Left ventricle myocardium inferior (tissue), 1 donor: ENCODE data around the gene DHH. TPM values are rescaled to one million over a fixed set of nuclear protein-coding genes. Genes with fewer than 3 reads are reported as not detected.
"Not testable (repeated sequence)": the region's sequence is repeated elsewhere in the genome, so short reads cannot be mapped to it uniquely, and the experiment has no call there.

Experiments used
- DNase-seq: peaks from one replicate; pipeline ENCODE4 v3.0.0-alpha.2; 2020
- H3K27ac ChIP-seq: fragments of 200-600 bp; replicated peaks from 2 replicates; pipeline ENCODE4 v1.8.0; 2021
- H3K27me3 ChIP-seq: fragments of 200-600 bp; 2 replicates; pipeline ENCODE4 v1.8.0; 2021; ENCODE audit warnings: low read depth
- H3K36me3 ChIP-seq: fragments of 200-600 bp; 2 replicates; pipeline ENCODE4 v1.8.0; 2021
- H3K4me1 ChIP-seq: fragments of 200-600 bp; 2 replicates; pipeline ENCODE4 v1.8.0; 2021
- H3K4me3 ChIP-seq: fragments of 200-600 bp; 2 replicates; pipeline ENCODE4 v1.8.0; 2021; ENCODE audit warnings: mild to moderate bottlenecking, moderate library complexity
- H3K9me3 ChIP-seq: fragments of 200-600 bp; replicated peaks from 2 replicates; pipeline ENCODE4 v1.8.0; 2021
- intact Hi-C: fragments of 100-400 bp; cut with micrococcal nuclease; formaldehyde crosslinking; loops from one replicate; pipeline ENCODE4 v1.11.0; 2022
- total RNA-seq: library from RNA; stranded (reverse); fragmentation: NEBNext Ultra II Directional; extraction: Animal tissue kit (Norgen Biotek cat#: 25700); gene quantifications from one replicate; pipeline ENCODE4 v1.2.1, GENCODE V29; 2021
- TF ChIP-seq, protein P1 (sequence below): fragments of 200-600 bp; IDR thresholded peaks from 2 replicates; pipeline ENCODE4 v1.8.0; 2021; ENCODE audit warnings: antibody characterized with exemption, mild to moderate bottlenecking, borderline replicate concordance
- donor health status: DM: no; HTN: yes; CAD: no; lungs with severe emphysema.

DHH gene
- total RNA-seq, 1 donor from 2014 or later: 0.41 TPM

DNA sequence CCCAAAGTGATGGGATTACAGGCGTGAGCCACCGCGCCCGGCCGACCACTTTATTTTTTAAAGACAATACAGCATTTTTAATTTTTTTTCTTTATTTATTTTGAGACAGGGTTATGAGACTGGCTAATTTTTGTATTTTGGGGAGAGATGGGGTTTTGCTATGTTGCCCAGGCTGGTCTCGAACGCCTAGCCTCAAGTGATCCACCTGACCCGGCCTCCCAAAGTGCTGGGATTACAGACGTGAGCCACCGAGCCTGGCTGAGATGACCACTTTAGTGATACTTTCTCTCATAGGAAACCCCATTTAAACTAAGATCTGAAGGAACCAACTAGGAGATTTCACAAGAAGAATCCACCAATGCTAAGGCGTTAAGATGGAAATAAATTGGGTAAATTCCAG lies 23.6 kb downstream of the DHH start:
- Histone ChIP-seq H3K27me3 (no peaks in the 10 kb centered on the region), H3K4me3 (no peak overlapping the region), H3K4me1 (peaks cover 19% of the 10 kb centered on the region), H3K9me3 (no peaks in the 10 kb centered on the region), H3K27ac (no peak overlapping the region), H3K36me3 (no peaks in the 10 kb centered on the region)
- intact Hi-C loops: no loop called here
- TF ChIP-seq, protein P1, sequence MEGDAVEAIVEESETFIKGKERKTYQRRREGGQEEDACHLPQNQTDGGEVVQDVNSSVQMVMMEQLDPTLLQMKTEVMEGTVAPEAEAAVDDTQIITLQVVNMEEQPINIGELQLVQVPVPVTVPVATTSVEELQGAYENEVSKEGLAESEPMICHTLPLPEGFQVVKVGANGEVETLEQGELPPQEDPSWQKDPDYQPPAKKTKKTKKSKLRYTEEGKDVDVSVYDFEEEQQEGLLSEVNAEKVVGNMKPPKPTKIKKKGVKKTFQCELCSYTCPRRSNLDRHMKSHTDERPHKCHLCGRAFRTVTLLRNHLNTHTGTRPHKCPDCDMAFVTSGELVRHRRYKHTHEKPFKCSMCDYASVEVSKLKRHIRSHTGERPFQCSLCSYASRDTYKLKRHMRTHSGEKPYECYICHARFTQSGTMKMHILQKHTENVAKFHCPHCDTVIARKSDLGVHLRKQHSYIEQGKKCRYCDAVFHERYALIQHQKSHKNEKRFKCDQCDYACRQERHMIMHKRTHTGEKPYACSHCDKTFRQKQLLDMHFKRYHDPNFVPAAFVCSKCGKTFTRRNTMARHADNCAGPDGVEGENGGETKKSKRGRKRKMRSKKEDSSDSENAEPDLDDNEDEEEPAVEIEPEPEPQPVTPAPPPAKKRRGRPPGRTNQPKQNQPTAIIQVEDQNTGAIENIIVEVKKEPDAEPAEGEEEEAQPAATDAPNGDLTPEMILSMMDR: no peak
- DNase-seq: no peak

DNA sequence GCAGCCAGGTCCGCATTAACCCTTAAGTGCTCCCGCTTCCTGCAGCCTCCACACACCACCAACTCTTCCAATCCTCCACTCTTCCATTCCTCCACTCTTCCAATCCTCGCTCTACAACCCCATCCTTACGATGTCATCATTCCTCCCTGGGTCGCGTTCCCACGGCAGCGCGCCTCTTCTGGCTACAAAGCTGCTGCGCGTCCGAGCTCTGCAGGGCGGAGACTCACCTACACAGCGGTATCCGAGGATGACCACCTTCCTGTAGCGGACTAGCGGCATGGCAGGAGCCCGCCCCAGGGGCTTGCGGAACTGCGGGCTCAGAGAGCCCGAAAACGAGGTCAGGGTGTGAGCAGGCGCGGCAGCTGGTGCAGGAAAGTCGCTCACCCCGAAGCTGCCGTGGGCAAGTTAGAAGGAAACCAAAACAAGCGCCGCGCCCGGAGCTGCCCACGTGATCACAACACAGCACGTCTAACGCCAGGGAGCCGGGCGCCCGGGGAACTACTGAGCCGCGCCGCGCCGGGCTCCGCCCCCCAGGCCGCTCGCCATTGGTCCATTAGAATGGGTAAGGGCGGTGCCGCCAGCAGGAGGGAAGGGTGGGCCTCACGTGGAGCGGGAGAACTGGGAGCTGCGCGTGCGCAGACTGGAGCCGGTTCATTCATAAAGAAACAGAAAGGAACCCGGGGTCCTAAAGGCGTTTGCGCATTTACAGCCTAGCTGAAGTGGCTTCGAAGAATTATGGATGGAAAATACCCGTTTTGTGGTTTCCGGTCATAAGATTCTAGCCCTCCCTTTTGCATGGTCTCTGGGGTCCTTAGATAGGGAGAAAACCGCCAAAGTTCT lies 24.9 kb downstream of the DHH start, which contains the start of gene RHEBL1:
Gene RHEBL1, minus strand, starts transcription at position 473 of the 840 bp plus-strand sequence. Its CDS starts 194 bp downstream, at position 279.
- intact Hi-C loops: loop anchor here (10.0 kb wide), 1 partner anchor 55 kb away; no protein-coding TSS in a partner anchor
- DNase-seq: peak; percentile 99
- H3K4me1 ChIP-seq: peaks cover 19% of the 10 kb centered on the region
- no peaks in the 10 kb centered on the region for H3K9me3 ChIP-seq
- H3K4me3 ChIP-seq: peak within 1 kb of the TSS; percentile 83
- no peaks in the 10 kb centered on the region for H3K27me3 ChIP-seq
- peak within 1 kb of the TSS; percentile 82 for H3K27ac ChIP-seq
- H3K36me3 ChIP-seq: no peaks in the 10 kb centered on the region
- TF ChIP-seq, protein P1: no peak

DNA sequence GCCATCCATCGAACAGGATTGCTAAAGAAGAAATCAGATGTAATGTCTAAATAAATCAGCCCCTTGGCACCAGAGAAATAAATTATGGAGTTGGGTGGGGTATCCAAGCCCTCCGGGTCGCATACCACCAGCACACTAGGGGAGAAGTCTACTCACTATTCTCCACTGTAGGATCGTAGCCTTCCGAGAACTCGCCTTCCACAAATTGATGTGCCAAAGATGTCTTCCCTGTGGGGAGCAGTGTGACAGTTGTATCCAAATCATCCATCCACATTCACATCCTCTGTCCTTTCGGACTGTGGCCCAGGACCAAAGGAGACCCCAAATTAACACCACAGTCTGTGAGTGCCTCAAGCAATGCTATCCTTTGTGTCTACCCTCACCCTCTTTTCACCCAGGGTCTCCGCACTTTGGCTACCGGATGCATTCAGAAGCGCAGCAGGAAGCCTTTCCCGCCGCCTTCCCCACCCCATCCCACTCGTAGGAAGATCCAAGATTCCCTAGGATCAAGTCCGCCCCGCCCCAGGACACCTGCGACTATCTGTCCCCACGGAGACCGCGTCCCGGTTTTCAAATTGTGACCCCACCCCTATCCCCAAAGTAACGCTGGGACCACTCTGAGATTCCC lies 25.6 kb downstream of the DHH start:
- Histone ChIP-seq H3K27ac (peak overlapping the region; percentile 82), H3K27me3 (no peaks in the 10 kb centered on the region), H3K4me1 (peaks cover 23% of the 10 kb centered on the region), H3K36me3 (no peaks in the 10 kb centered on the region), H3K4me3 (peak overlapping the region; percentile 83), H3K9me3 (no peaks in the 10 kb centered on the region)
- TF ChIP-seq, protein P1: no peak
- DNase-seq: no peak
- intact Hi-C loops: loop anchor here (10.0 kb wide), 1 partner anchor 56 kb away; no protein-coding TSS in a partner anchor

DNA sequence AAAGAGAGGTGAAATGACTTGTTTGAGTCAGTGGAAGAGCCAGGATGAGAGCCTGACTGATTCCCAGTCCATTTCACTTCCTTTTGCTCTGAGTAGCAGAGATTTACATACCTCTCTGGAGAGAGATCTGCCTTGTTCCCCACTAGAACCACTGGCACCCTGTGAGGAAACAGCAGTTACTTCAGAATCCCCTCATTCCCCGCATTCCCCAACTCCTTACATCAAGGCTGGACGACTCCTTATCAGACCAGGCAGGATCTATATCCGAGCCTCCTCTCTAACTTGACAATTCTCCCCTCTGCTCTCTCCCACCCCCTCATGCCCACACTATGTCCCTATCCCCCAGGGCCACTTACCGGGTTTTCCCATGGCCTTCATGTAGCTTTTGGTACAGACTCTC lies 28.5 kb downstream of the DHH start:
- Histone ChIP-seq H3K27ac (no peak overlapping the region), H3K4me1 (peaks cover 30% of the 10 kb centered on the region), H3K9me3 (no peaks in the 10 kb centered on the region), H3K27me3 (no peaks in the 10 kb centered on the region), H3K36me3 (no peaks in the 10 kb centered on the region), H3K4me3 (no peak overlapping the region)
- no peak for DNase-seq
- TF ChIP-seq, protein P1: no peak
- intact Hi-C loops: loop anchor here (10.0 kb wide), 1 partner anchor 59 kb away; no protein-coding TSS in a partner anchor

DNA sequence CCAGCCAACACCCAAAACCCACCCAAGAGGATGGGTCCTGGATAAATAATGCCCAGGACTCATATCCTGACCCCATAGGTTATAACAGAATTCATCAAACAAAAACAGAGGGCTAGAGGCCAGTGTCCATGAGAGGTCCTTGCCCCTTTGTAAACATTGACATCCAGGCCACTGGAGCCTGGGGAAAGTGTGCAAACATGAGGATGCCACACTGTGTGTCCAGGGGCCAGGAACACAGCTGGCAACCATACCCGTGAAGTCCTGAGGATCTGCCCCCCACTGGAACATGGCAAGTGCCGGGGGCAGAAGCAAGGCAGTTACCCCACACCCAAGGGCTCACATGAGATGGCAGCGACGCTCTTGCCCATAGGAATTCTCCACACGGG lies 29.8 kb downstream of the DHH start:
- DNase-seq: no peak
- intact Hi-C loops: loop anchor here (10.0 kb wide), 1 partner anchor 60 kb away; no protein-coding TSS in a partner anchor

DNA sequence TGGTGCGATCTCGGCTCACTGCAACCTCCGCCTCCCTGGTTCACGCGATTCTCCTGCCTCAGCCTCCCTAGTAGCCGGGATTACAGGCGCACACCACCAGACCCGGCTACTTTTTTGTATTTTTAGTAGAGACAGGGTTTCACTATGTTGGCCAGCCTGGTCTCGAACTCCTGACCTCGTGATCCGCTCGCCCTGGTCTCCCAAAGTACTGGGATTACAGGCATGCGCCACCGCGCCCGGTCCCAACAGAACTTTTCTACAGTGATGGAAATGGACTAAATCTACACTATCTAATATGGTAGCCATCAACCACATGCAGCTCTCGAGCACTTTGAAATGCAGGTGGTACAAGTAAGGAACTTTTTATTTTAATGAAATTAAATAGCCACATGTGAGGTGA lies 32.7 kb downstream of the DHH start:
- H3K4me3 ChIP-seq: not testable (repeated sequence)

More for the DNA sequence above, 29.8 kb downstream of the DHH start:
- TF ChIP-seq, protein P1: no peak
- Histone ChIP-seq H3K9me3 (no peaks in the 10 kb centered on the region), H3K36me3 (no peaks in the 10 kb centered on the region), H3K27ac (no peak overlapping the region), H3K4me1 (peaks cover 34% of the 10 kb centered on the region), H3K4me3 (no peak overlapping the region), H3K27me3 (no peaks in the 10 kb centered on the region)

More for the DNA sequence above, 32.7 kb downstream of the DHH start:
- H3K36me3 ChIP-seq, H3K27me3 ChIP-seq, H3K9me3 ChIP-seq, DNase-seq, H3K27ac ChIP-seq: not testable (repeated sequence)
- intact Hi-C loops: loop anchor here (10.0 kb wide), 1 partner anchor 63 kb away; no protein-coding TSS in a partner anchor
- H3K4me1 ChIP-seq: peaks cover 51% of the 10 kb centered on the region
